ENCODE measurements around the gene GPN2.
A peak's percentile ranks its signal among the peaks of the same experiment; 100 is the strongest.

Gene GPN2

GRCh38 chr1:26863685-26864077, 26.4 kb downstream of the GPN2 start:
- H3K27ac ChIP-seq = peak overlapping the region in 1 of 2 donors; percentile 100
- TF ChIP-seq, protein P1, sequence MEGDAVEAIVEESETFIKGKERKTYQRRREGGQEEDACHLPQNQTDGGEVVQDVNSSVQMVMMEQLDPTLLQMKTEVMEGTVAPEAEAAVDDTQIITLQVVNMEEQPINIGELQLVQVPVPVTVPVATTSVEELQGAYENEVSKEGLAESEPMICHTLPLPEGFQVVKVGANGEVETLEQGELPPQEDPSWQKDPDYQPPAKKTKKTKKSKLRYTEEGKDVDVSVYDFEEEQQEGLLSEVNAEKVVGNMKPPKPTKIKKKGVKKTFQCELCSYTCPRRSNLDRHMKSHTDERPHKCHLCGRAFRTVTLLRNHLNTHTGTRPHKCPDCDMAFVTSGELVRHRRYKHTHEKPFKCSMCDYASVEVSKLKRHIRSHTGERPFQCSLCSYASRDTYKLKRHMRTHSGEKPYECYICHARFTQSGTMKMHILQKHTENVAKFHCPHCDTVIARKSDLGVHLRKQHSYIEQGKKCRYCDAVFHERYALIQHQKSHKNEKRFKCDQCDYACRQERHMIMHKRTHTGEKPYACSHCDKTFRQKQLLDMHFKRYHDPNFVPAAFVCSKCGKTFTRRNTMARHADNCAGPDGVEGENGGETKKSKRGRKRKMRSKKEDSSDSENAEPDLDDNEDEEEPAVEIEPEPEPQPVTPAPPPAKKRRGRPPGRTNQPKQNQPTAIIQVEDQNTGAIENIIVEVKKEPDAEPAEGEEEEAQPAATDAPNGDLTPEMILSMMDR (IDR thresholded peaks at IDR 0.05) = no peak
- DNase-seq (ENCODE audit: low spot score) = no peak
- H3K4me3 ChIP-seq = peak overlapping the region; percentile 78

GRCh38 chr1:26862781-26863684, 27.1 kb downstream of the GPN2 start, which contains the start of gene SFN:
Gene SFN (plus strand): TSS chr1:26863149. CDS start chr1:26863213, 64 bp downstream.
- TF ChIP-seq, protein P1 (IDR thresholded peaks at IDR 0.05) = no peak
- DNase-seq (ENCODE audit: low spot score) = no peak
- Histone ChIP-seq H3K27ac (peak within 1 kb of the TSS in 1 of 2 donors; percentile 100), H3K4me3 (peak within 1 kb of the TSS; percentile 78)

DNA sequence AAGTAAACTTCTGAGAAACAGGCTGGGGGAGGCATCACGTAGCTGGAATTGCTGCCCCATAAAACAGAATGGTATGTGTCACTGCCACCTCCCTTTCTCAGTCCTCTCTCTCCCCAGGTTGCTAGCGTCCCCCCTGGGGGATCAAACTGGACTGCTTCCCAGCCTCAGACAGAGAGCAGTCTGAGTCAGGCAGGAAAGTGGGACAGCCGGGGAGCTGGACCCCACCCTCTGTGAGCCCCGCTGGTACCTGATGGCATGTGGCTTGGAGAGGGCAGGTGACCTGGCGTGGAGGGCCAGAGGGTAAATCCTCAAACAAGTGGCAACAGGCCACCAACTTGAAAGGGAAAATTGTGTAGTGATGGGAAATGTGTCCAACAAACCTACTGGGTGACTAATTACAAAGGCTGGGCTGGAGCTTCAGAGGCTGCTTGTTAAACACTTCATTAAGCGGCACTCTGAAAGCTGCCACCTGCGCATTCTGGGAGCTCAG, 28.1 kb downstream of the GPN2 start:
- Histone ChIP-seq H3K4me3 (no peak overlapping the region), H3K27ac (no peak overlapping the region)
- TF ChIP-seq, protein P1 (IDR thresholded peaks at IDR 0.05) = no peak
- no peak for DNase-seq (ENCODE audit: low spot score)

DNA sequence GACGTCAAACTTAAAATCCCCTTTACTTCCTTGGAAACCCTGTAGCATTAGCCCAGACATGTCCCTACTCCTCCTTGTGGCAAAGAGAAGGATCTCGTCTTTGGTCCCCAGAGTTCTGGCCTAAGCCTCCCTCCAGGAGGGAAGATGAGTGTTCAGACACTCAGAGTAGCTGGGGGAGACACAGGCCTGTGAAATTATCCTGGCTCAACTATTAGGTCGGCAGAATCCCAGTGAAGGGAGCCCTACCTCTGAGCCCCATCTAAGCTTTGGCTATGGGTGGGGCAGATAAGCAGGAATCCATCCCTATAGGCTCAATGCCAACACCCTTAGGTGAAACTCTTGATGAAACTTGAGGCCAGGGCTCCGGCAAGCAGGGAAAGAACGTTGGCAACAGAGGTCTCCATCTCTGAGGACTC, 28.8 kb downstream of the GPN2 start:
- no peak for DNase-seq (ENCODE audit: low spot score)
- TF ChIP-seq, protein P1 (IDR thresholded peaks at IDR 0.05) = no peak
- Histone ChIP-seq H3K4me3 (no peak overlapping the region), H3K27ac (no peak overlapping the region)

DNA sequence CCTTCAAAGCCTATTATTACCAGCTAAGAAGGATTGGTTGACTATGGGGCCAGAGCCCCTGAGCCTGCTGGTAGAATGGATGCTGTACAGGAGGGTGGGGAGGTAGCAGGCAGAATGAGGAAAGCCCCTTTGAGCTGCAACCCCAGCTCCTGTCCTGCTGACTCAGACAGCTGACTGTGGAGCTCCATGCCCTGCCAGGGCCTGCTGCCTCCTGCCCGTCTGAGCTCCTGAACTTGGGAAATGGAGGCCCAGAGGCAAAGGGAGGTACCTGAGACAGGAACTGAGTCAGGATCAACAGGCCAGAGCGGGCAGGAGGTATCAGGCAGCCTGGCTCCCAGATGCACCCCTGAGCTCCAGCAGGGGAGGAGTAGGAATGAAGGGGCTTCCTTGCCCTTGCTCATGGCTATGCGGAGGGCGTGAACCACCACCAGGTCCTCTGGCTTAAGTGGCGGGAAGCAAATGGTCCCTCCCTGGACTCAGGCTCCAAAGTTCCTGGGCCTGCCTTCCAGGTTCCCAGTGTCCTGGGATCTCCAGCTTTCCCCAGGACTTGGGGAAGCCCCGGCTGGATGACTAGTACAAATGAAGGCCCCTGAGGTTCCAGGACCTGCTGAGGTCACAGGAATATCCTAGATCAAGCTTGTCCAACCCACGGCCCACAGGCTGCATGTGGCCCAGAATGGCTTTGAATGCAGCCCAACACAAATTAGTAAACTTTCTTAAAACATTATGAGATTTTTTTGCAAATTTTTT, 31.0 kb downstream of the GPN2 start:
- no peak for DNase-seq (ENCODE audit: low spot score)
- H3K27ac ChIP-seq = no peak overlapping the region
- no peak overlapping the region for H3K4me3 ChIP-seq
- TF ChIP-seq, protein P1 (IDR thresholded peaks at IDR 0.05) = no peak

DNA sequence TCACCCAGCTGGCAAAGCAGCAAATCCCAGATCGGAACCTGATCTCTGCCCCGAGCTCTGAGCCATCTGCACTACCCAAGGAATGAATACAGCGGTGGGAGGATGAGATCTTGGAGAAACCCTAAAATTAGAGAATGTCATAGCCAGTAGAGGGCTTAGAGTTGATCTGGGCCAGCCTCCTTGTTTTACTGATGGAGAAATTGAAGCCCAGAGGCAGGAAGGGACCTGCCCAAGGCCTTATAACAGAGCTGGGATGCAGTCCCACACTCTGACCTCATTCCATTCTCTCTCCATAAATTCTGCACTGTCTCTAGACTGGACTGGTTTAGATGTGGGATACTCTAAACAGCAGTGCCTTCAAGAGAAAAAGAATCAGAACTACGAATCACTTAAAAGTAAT, 31.9 kb downstream of the GPN2 start:
- TF ChIP-seq, protein P1 (IDR thresholded peaks at IDR 0.05) = no peak
- no peak for DNase-seq (ENCODE audit: low spot score)
- Histone ChIP-seq H3K27ac (no peak overlapping the region), H3K4me3 (no peak overlapping the region)

Measured in coronary artery (tissue), 2 donors.